Keratinocyte (primary cell): ENCODE results near the gene LY6G6D. TPM values are rescaled to one million over a fixed set of nuclear protein-coding genes. Genes with fewer than 3 reads are reported as not detected.

Experiments
- DNase-seq: peaks from one replicate; pipeline ENCODE4 v3.0.0-alpha.2; 2011; ENCODE audit warnings: low read depth, missing footprints, low spot score
- FAIRE-seq: peaks from 2 replicates; lab custom pipeline; 2011; peaks lifted over from hg19 to GRCh38; lab: Jason Lieb, UNC
- H2AFZ ChIP-seq: 2 replicates; pipeline ENCODE4 v1.6.0; 2012; ENCODE audit warnings: low read length, control low read depth, inconsistent platforms; ENCODE audit not compliant: control insufficient read depth
- H3K27ac ChIP-seq: 2 replicates; pipeline ENCODE4 v1.5.1; 2011; ENCODE audit warnings: low read length; ENCODE audit not compliant: control insufficient read depth, insufficient read depth
- H3K27me3 ChIP-seq: 3 replicates; pipeline ENCODE4 v1.6.0; 2011; ENCODE audit warnings: low read length; ENCODE audit not compliant: control insufficient read depth, insufficient read depth; ENCODE audit errors: extremely low read depth
- H3K36me3 ChIP-seq, 2 experiments: 2 replicates in 1 of 2; 3 replicates in 1 of 2; pipeline ENCODE4 v1.5.1; 2011; ENCODE audit warnings: low read length in 2 of 2, mild to moderate bottlenecking in 1 of 2; ENCODE audit not compliant: control insufficient read depth in 2 of 2, insufficient read depth in 2 of 2; ENCODE audit errors: extremely low read depth in 1 of 2
- H3K4me1 ChIP-seq: 3 replicates; pipeline ENCODE4 v1.5.1; 2011; ENCODE audit warnings: low read length; ENCODE audit not compliant: control insufficient read depth, insufficient read depth; ENCODE audit errors: extremely low read depth
- H3K4me2 ChIP-seq: 3 replicates; pipeline ENCODE4 v1.6.0; 2011; ENCODE audit warnings: low read depth, low read length; ENCODE audit not compliant: control insufficient read depth, insufficient read depth; ENCODE audit errors: extremely low read depth
- H3K4me3 ChIP-seq, 3 experiments: fragments of 200-600 bp in 1 of 3; sonication (generic) in 1 of 3; 2 replicates in 2 of 3; 3 replicates in 1 of 3; pipeline ENCODE4 v1.5.1; 2011 to 2016; ENCODE audit warnings: low read length in 3 of 3, mild to moderate bottlenecking in 3 of 3, control low read depth in 2 of 3, inconsistent platforms in 1 of 3, low read depth in 1 of 3, mixed read lengths in 1 of 3, mixed run types in 1 of 3, moderate library complexity in 1 of 3; ENCODE audit not compliant: control insufficient read depth in 2 of 3, insufficient read depth in 2 of 3; ENCODE audit errors: extremely low read depth in 1 of 3
- H3K79me2 ChIP-seq: 2 replicates; pipeline ENCODE4 v1.6.0; 2012; ENCODE audit warnings: low read length; ENCODE audit not compliant: control insufficient read depth, insufficient read depth
- H3K9ac ChIP-seq: 3 replicates; pipeline ENCODE4 v1.6.0; 2011; ENCODE audit warnings: low read length; ENCODE audit not compliant: control insufficient read depth, insufficient read depth; ENCODE audit errors: extremely low read depth
- H3K9me1 ChIP-seq: 3 replicates; pipeline ENCODE4 v1.6.0; 2011; ENCODE audit warnings: low read length; ENCODE audit not compliant: control insufficient read depth, insufficient read depth; ENCODE audit errors: extremely low read depth
- H3K9me3 ChIP-seq: 2 replicates; pipeline ENCODE4 v1.5.1; 2012; ENCODE audit warnings: low read depth, low read length; ENCODE audit not compliant: control insufficient read depth
- H4K20me1 ChIP-seq: 3 replicates; pipeline ENCODE4 v1.6.0; 2011; ENCODE audit warnings: low read length; ENCODE audit not compliant: control insufficient read depth, insufficient read depth; ENCODE audit errors: extremely low read depth
- CTCF ChIP-seq, 3 experiments: IDR thresholded peaks in 1 of 3; conservative IDR thresholded peaks in 1 of 3; optimal IDR thresholded peaks in 1 of 3; 2 replicates in 2 of 3; 3 replicates in 1 of 3; pipeline versions ENCODE3 to v1.5.1; 2011; ENCODE audit warnings: low read length in 3 of 3, mild to moderate bottlenecking in 3 of 3, moderate library complexity in 2 of 3, control low read depth in 1 of 3, inconsistent platforms in 1 of 3; ENCODE audit not compliant: insufficient read depth in 2 of 3; ENCODE audit errors: extremely low read depth in 1 of 3
- EZH2 ChIP-seq: IDR thresholded peaks from one replicate; pipeline ENCODE4 v1.6.1; 2012; ENCODE audit warnings: inconsistent platforms, mild to moderate bottlenecking, low read length, moderate library complexity
- dilution Hi-C: fragments of 300-500 bp; cut with MboI; formaldehyde crosslinking; loops from one replicate; pipeline ENCODE4 v1.7.0; 2020; ENCODE audit warnings: low sequenced_read_pairs; ENCODE audit not compliant: extremely low pct_ligation_motif_present
- polyA plus RNA-seq, 5 experiments: library from polyadenylated mRNA; depleted of rRNA in 3 of 5; stranded (reverse) in 3 of 5; stranded (forward) in 1 of 5; unstranded in 1 of 5; fragments of >200 nt; gene quantifications; 1 replicate in 1 of 5; 2 replicates in 3 of 5; 3 replicates in 1 of 5; pipeline versions ENCODE4 v1.2.1 to v1.2.3, GENCODE V29; 2011 to 2012; ENCODE audit warnings: missing spikeins in 2 of 5, low read depth in 1 of 5, low replicate concordance in 1 of 5

Gene LY6G6D
- polyA plus RNA-seq, 1 donor (not counting 4 experiments of a cell fraction or from before 2014, with no cell fraction given), result 0.33 TPM

GRCh38 chr6:31713991-31714684 lies 1.0 kb upstream of the LY6G6D start:
- dilution Hi-C loops, result no loop called here
- DNase-seq (no peak), FAIRE-seq (no peak)
- Histone ChIP-seq H4K20me1 (no peaks in the 10 kb centered on the region), H3K27me3 (no peaks in the 10 kb centered on the region), H3K9me1 (peaks cover 2% of the 10 kb centered on the region), H3K9me3 (no peaks in the 10 kb centered on the region), H3K36me3 (peaks cover 0 to 4% of the 10 kb centered on the region in 2 experiments), H3K27ac (no peak overlapping the region), H2AFZ (no peak overlapping the region), H3K4me1 (peaks cover 39% of the 10 kb centered on the region), H3K79me2 (no peaks in the 10 kb centered on the region), H3K9ac (no peak overlapping the region), H3K4me2 (no peak overlapping the region), H3K4me3 (no peak overlapping the region)
- TF ChIP-seq EZH2 (no peak), CTCF (optimal IDR thresholded peaks at IDR 0.05 in 1 of 3, IDR thresholded peaks at IDR 0.05 in 1 of 3, conservative IDR thresholded peaks at IDR 0.05 in 1 of 3; ENCODE audit: extremely low read depth in 1 of 3, insufficient read depth in 2 of 3, low read length in 3 of 3) (no peak)

GRCh38 chr6:31717499-31718222 lies 2.5 kb downstream of the LY6G6D start:
- no peaks in the 10 kb centered on the region for H3K27me3 ChIP-seq
- peak overlapping the region; percentile 77 for H3K4me2 ChIP-seq
- peak overlapping the region in 1 of 3 experiments; percentile 15 for H3K4me3 ChIP-seq
- no peaks in the 10 kb centered on the region for H4K20me1 ChIP-seq
- H3K36me3 ChIP-seq, result peaks cover 0 to 4% of the 10 kb centered on the region in 2 experiments
- no peaks in the 10 kb centered on the region for H3K9me3 ChIP-seq
- dilution Hi-C loops, result no loop called here
- no peak for TF ChIP-seq EZH2
- peak; percentile 34 to 67 (median 47) for TF ChIP-seq CTCF (optimal IDR thresholded peaks at IDR 0.05 in 1 of 3, IDR thresholded peaks at IDR 0.05 in 1 of 3, conservative IDR thresholded peaks at IDR 0.05 in 1 of 3; ENCODE audit: extremely low read depth in 1 of 3, insufficient read depth in 2 of 3, low read length in 3 of 3)
- peaks cover 32% of the 10 kb centered on the region for H3K4me1 ChIP-seq
- H3K9ac ChIP-seq, result no peak overlapping the region
- FAIRE-seq (no peak), DNase-seq (no peak)
- peak overlapping the region; percentile 41 for H3K27ac ChIP-seq
- H3K79me2 ChIP-seq, result no peaks in the 10 kb centered on the region
- H2AFZ ChIP-seq, result peak overlapping the region; percentile 60
- peaks cover 5% of the 10 kb centered on the region for H3K9me1 ChIP-seq
